ENCODE measurements around the gene SLAMF8. TPM values are rescaled to one million over a fixed set of nuclear protein-coding genes. Genes with fewer than 3 reads are reported as not detected.

SLAMF8 gene
- total RNA-seq, 1 experiment from 2014 or later = not detected

- H3K14ac ChIP-seq (ENCODE audit: insufficient read depth, low read length) = no peak overlapping the region
- H3K18ac ChIP-seq (ENCODE audit: insufficient read length, low read depth, low read length) = no peak overlapping the region
- no peak overlapping the region for H2BK120ac ChIP-seq (ENCODE audit: low read depth, low read length, poor library complexity, severe bottlenecking)
- H2BK20ac ChIP-seq (ENCODE audit: low read depth, low read length, poor library complexity, severe bottlenecking) = no peak overlapping the region
- H3T11ph ChIP-seq (ENCODE audit: low read length) = no peak overlapping the region
- H2AFZ ChIP-seq (ENCODE audit: low read length) = no peak overlapping the region
- no peak overlapping the region for H3K4ac ChIP-seq (ENCODE audit: low read depth, low read length)
- DNase-seq = no peak
- WGBS (ENCODE audit: extremely low coverage, insufficient read length, low lambda C conversion rate) = no CpG with 5 or more reads among the region's 8 CpGs
- no peak overlapping the region for H3K27ac ChIP-seq (ENCODE audit: insufficient read length, low read depth, low read length)
- Mint-ChIP-seq H3K4me3 (no peak overlapping the region), H3K36me3 (ENCODE audit: insufficient read depth in 1 of 3, low read depth in 3 of 3) (no peaks in the 10 kb centered on the region), H3K4me1 (peaks cover 4 to 6% of the 10 kb centered on the region in 2 experiments; a peak in 2 of 4 replicates), H3K27ac (no peak overlapping the region), H3K27me3 (ENCODE audit: low read depth) (peaks cover 12% of the 10 kb centered on the region), H3K9me3 (no peaks in the 10 kb centered on the region; a peak in 1 of 5 replicates)
- no peak overlapping the region for H3K4me2 ChIP-seq (ENCODE audit: insufficient read depth, insufficient read length, low read length)
- H4K5ac ChIP-seq (ENCODE audit: insufficient read length, low read depth, low read length) = no peak overlapping the region
- H3K79me1 ChIP-seq (ENCODE audit: insufficient read depth, low read depth, low read length, poor library complexity, severe bottlenecking) = no peaks in the 10 kb centered on the region
- TF ChIP-seq CTCF (conservative IDR thresholded peaks at IDR 0.05) = no peak
- H4K91ac ChIP-seq (ENCODE audit: insufficient read length, low read depth, low read length) = no peak overlapping the region
- no peaks in the 10 kb centered on the region for H3K79me2 ChIP-seq (ENCODE audit: insufficient read depth, low read length)
- no peaks in the 10 kb centered on the region for H4K20me1 ChIP-seq (ENCODE audit: control insufficient read depth, insufficient read depth, insufficient read length)
- H3K9ac ChIP-seq (ENCODE audit: extremely low read depth, insufficient read length, low read length) = no peak overlapping the region
- no peaks in the 10 kb centered on the region for H3K27me3 ChIP-seq (ENCODE audit: insufficient read depth, low read length)
- H2BK5ac ChIP-seq (ENCODE audit: insufficient read length, low read length) = no peak overlapping the region
- H3K9me3 ChIP-seq (ENCODE audit: control insufficient read depth, low read depth, low read length) = no peaks in the 10 kb centered on the region
- H2BK15ac ChIP-seq (ENCODE audit: low read depth, low read length) = no peak overlapping the region
- H3K56ac ChIP-seq (ENCODE audit: insufficient read length, low read depth, low read length) = no peak overlapping the region
- H3K23ac ChIP-seq (ENCODE audit: insufficient read length, low read depth, low read length) = no peak overlapping the region
- no peak overlapping the region for H2BK12ac ChIP-seq (ENCODE audit: insufficient read length, low read depth, low read length)
- H3K4me1 ChIP-seq (ENCODE audit: insufficient read depth, low read length) = peaks cover 2% of the 10 kb centered on the region; the same call in 1 of the 2 replicates
- no peak overlapping the region for H4K8ac ChIP-seq (replicated peaks; ENCODE audit: insufficient read length, low read depth, low read length)
- H3K23me2 ChIP-seq (ENCODE audit: insufficient read length, low read depth, low read length, poor library complexity, severe bottlenecking) = no peaks in the 10 kb centered on the region
- no peak overlapping the region for H2AK5ac ChIP-seq (ENCODE audit: insufficient read length, low read length)
These were observed 10.7 kb upstream of the SLAMF8 start for GRCh38 chr1:159815926-159816325.
